SHP77 treated with DMSO at 0.1 percent for 48 hours (cell line): ENCODE measurements around the gene SGMS1.
"Not testable (repeated sequence)": the region's sequence is repeated elsewhere in the genome, so short reads cannot be mapped to it uniquely, and the experiment has no call there.

ENCODE experiments used
- DNase-seq: peaks from one replicate; lab custom pipeline; 2025; lab: John Stamatoyannopoulos, UW

Gene SGMS1

GRCh38 chr10:50508315-50509051 lies 115.3 kb downstream of the SGMS1 start:
- DNase-seq: no peak

- no peak for DNase-seq
These were observed 116.7 kb downstream of the SGMS1 start for GRCh38 chr10:50506861-50507573.

GRCh38 chr10:50504389-50504788 lies 119.4 kb downstream of the SGMS1 start:
- no peak for DNase-seq

GRCh38 chr10:50503661-50504320 lies 120.0 kb downstream of the SGMS1 start:
- no peak for DNase-seq

GRCh38 chr10:50503156-50503555 lies 120.6 kb downstream of the SGMS1 start:
- not testable (repeated sequence) for DNase-seq

GRCh38 chr10:50501924-50502452 lies 121.8 kb downstream of the SGMS1 start:
- no peak for DNase-seq

GRCh38 chr10:50501478-50501877 lies 122.3 kb downstream of the SGMS1 start:
- DNase-seq: no peak

- no peak for DNase-seq
These were observed 125.3 kb downstream of the SGMS1 start for GRCh38 chr10:50498465-50498864.

GRCh38 chr10:50497758-50498157 lies 126.0 kb downstream of the SGMS1 start:
- DNase-seq: no peak

GRCh38 chr10:50496228-50496627 lies 127.5 kb downstream of the SGMS1 start:
- DNase-seq: no peak

- DNase-seq: no peak
These were observed 133.5 kb downstream of the SGMS1 start for GRCh38 chr10:50490241-50490640.

- not testable (repeated sequence) for DNase-seq
These were observed 139.2 kb downstream of the SGMS1 start for GRCh38 chr10:50484550-50484949.

GRCh38 chr10:50480054-50481007 lies 143.4 kb downstream of the SGMS1 start:
- no peak for DNase-seq

GRCh38 chr10:50477287-50478203 lies 146.2 kb downstream of the SGMS1 start:
- no peak for DNase-seq

GRCh38 chr10:50473756-50474155 lies 150.0 kb downstream of the SGMS1 start:
- DNase-seq: no peak

GRCh38 chr10:50472914-50473313 lies 150.8 kb downstream of the SGMS1 start:
- DNase-seq: no peak

- no peak for DNase-seq
These were observed 152.2 kb downstream of the SGMS1 start for GRCh38 chr10:50471583-50471975.

- DNase-seq: no peak
These were observed 152.8 kb downstream of the SGMS1 start for GRCh38 chr10:50470798-50471582.

GRCh38 chr10:50470345-50470744 lies 153.4 kb downstream of the SGMS1 start:
- no peak for DNase-seq

- no peak for DNase-seq
These were observed 154.0 kb downstream of the SGMS1 start for GRCh38 chr10:50469778-50470193.
